Activated CD4-positive, alpha-beta T cell treated with anti-CD3 and anti-CD28 coated beads, Interleukin-2, amount 50 U/mL, for 4 hours (primary cell): ENCODE measurements around the gene UBE2G2.

Experiments used
- DNase-seq, 2 experiments: peaks; one replicate each; pipeline ENCODE4 v3.0.0-alpha.2; 2020

UBE2G2 gene

GRCh38 chr21:44762221-44763049 is 39.2 kb downstream of the UBE2G2 start:
- DNase-seq, result no peak

- no peak for DNase-seq
Observed at GRCh38 chr21:44761747-44762208, 39.8 kb downstream of the UBE2G2 start.

- no peak for DNase-seq
Observed at GRCh38 chr21:44761011-44761729, 40.5 kb downstream of the UBE2G2 start.

- no peak for DNase-seq
Observed at GRCh38 chr21:44760376-44760775, 41.2 kb downstream of the UBE2G2 start.

- DNase-seq, result no peak
Observed at GRCh38 chr21:44759628-44760285, 41.9 kb downstream of the UBE2G2 start.

- DNase-seq, result no peak
Observed at GRCh38 chr21:44758781-44759627, 42.6 kb downstream of the UBE2G2 start.

- no peak for DNase-seq
Observed at GRCh38 chr21:44758141-44758561, 43.5 kb downstream of the UBE2G2 start.

- no peak for DNase-seq
Observed at GRCh38 chr21:44757731-44758130, 43.9 kb downstream of the UBE2G2 start.

GRCh38 chr21:44756423-44757185 is 45.0 kb downstream of the UBE2G2 start:
- no peak for DNase-seq

GRCh38 chr21:44755227-44755626 is 46.4 kb downstream of the UBE2G2 start:
- DNase-seq, result no peak

GRCh38 chr21:44753357-44753756 is 48.3 kb downstream of the UBE2G2 start:
- DNase-seq, result no peak

- no peak for DNase-seq
Observed at GRCh38 chr21:44752671-44753235, 48.9 kb downstream of the UBE2G2 start.

- no peak for DNase-seq
Observed at GRCh38 chr21:44751799-44752636, 49.6 kb downstream of the UBE2G2 start.

GRCh38 chr21:44751186-44751798 is 50.3 kb downstream of the UBE2G2 start:
- DNase-seq, result no peak

- DNase-seq, result no peak
Observed at GRCh38 chr21:44750675-44751025, 51.0 kb downstream of the UBE2G2 start.

GRCh38 chr21:44749759-44750674 is 51.6 kb downstream of the UBE2G2 start:
- no peak for DNase-seq

- DNase-seq, result no peak
Observed at GRCh38 chr21:44749116-44749758, 52.4 kb downstream of the UBE2G2 start.

GRCh38 chr21:44748621-44749020 is 53.0 kb downstream of the UBE2G2 start:
- DNase-seq, result no peak
